ENCODE results near the gene USP14. TPM values are rescaled to one million over a fixed set of nuclear protein-coding genes. Genes with fewer than 3 reads are reported as not detected.
"Not testable (repeated sequence)": the region's sequence is repeated elsewhere in the genome, so short reads cannot be mapped to it uniquely, and the experiment has no call there.

The USP14 gene
- total RNA-seq, 1 experiment from 2014 or later, result 56.1 TPM

DNA sequence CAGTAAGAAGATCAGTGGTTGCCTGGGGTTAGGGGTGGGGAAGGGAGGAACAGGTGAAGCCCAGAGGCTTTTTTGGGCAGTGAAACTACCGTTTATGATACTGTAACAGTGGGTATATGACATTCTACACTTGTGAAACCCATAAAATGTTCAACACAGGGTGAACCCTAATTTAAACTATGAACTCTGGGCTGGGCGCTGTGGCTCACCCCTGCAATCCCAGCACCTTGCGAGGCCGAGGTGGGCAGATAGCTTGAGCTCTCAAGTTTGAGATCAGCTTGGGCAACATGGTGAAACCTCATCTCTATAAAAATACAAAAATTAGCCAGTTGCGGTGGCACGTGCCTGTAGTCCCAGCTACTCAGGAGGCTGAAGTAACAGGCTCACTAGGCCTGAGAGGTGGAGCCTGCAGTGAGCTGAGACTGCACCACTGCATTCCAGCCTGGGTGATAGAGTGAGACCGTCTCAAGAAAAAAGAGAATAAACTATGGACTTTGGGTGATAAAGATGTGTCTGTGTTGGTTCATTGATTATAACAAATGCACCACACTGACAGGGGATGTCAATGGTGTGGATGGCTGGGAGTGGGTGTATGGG, 17.6 kb upstream of the USP14 start:
- no peak overlapping the region for H3K9ac ChIP-seq (ENCODE audit: low read length)
- no peak overlapping the region for H3K4me3 ChIP-seq (replicated peaks in 1 of 2; ENCODE audit: low read depth in 1 of 2, low read length in 2 of 2)
- no TSS peak for BruUV-seq (replicated peaks)
- no peak for ATAC-seq
- H3K79me2 ChIP-seq (ENCODE audit: insufficient read depth, low read length), result no peaks in the 10 kb centered on the region
- RAD21 ChIA-PET (ENCODE audit: low non-redundant PET in 1 of 2, low total read pairs in 2 of 2, uncharacterized antibody in 2 of 2, unreplicated experiment in 2 of 2), result no interaction called here
- CTCF ChIA-PET, result no interaction called here
- H4K20me1 ChIP-seq (ENCODE audit: insufficient read depth), result no peaks in the 10 kb centered on the region
- no peak overlapping the region for H3K4me2 ChIP-seq (ENCODE audit: low read length)
- intact Hi-C loops (cut with micrococcal nuclease), result no loop called here
- H3K9me3 ChIP-seq (ENCODE audit: control insufficient read depth in 1 of 2, insufficient read depth in 1 of 2, low read depth in 1 of 2, low read length in 2 of 2), result no peaks in the 10 kb centered on the region
- no peaks in the 10 kb centered on the region for H3K4me1 ChIP-seq (ENCODE audit: control insufficient read depth in 1 of 2, insufficient read depth in 2 of 2, low read length in 2 of 2)
- H3K27me3 ChIP-seq (ENCODE audit: insufficient read depth, low read length), result no peaks in the 10 kb centered on the region
- no peaks in the 10 kb centered on the region for H3K36me3 ChIP-seq (ENCODE audit: control insufficient read depth in 1 of 2, insufficient read depth in 2 of 2, low read length in 2 of 2)
- no peaks in the 10 kb centered on the region for H3K9me2 ChIP-seq (ENCODE audit: insufficient read depth)
- TF ChIP-seq CBX3 (IDR thresholded peaks at IDR 0.05; ENCODE audit: low read depth) (no peak), SP1 (IDR thresholded peaks at IDR 0.05; ENCODE audit: low read depth) (no peak), POLR2AphosphoS5 (IDR thresholded peaks at IDR 0.05; ENCODE audit: low read depth, low read length) (no peak), ZNF274 (IDR thresholded peaks at IDR 0.05; ENCODE audit: low read depth, low read length) (no peak), JUND (IDR thresholded peaks at IDR 0.05) (no peak), SIN3A (IDR thresholded peaks at IDR 0.05; ENCODE audit: low read depth) (no peak), TCF7L2 (IDR thresholded peaks at IDR 0.05; ENCODE audit: borderline replicate concordance, extremely low read depth, insufficient read depth, insufficient read length) (no peak), SRF (IDR thresholded peaks at IDR 0.05; ENCODE audit: low read depth) (no peak), ELF1 (IDR thresholded peaks at IDR 0.05; ENCODE audit: borderline replicate concordance, low read depth) (no peak), FOSL1 (IDR thresholded peaks at IDR 0.05; ENCODE audit: low read depth) (no peak), ZFX (IDR thresholded peaks at IDR 0.05) (no peak), YY1 (IDR thresholded peaks at IDR 0.05; ENCODE audit: extremely low read depth, insufficient replicate concordance, low read depth, low read length) (no peak), EGR1 (IDR thresholded peaks at IDR 0.05; ENCODE audit: low read depth) (no peak), POLR2A (IDR thresholded peaks at IDR 0.05; ENCODE audit: borderline replicate concordance, extremely low read depth, insufficient read depth, insufficient read length) (no peak), EZH2phosphoT487 (IDR thresholded peaks at IDR 0.05; ENCODE audit: borderline replicate concordance) (no peak), CEBPB (IDR thresholded peaks at IDR 0.05; ENCODE audit: low read depth) (no peak)
- TF ChIP-seq, protein P1, sequence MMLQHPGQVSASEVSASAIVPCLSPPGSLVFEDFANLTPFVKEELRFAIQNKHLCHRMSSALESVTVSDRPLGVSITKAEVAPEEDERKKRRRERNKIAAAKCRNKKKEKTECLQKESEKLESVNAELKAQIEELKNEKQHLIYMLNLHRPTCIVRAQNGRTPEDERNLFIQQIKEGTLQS (IDR thresholded peaks at IDR 0.05), result no peak
- TF ChIP-seq, protein P2, sequence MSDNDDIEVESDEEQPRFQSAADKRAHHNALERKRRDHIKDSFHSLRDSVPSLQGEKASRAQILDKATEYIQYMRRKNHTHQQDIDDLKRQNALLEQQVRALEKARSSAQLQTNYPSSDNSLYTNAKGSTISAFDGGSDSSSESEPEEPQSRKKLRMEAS (IDR thresholded peaks at IDR 0.05), result no peak
- TF ChIP-seq, protein P3, sequence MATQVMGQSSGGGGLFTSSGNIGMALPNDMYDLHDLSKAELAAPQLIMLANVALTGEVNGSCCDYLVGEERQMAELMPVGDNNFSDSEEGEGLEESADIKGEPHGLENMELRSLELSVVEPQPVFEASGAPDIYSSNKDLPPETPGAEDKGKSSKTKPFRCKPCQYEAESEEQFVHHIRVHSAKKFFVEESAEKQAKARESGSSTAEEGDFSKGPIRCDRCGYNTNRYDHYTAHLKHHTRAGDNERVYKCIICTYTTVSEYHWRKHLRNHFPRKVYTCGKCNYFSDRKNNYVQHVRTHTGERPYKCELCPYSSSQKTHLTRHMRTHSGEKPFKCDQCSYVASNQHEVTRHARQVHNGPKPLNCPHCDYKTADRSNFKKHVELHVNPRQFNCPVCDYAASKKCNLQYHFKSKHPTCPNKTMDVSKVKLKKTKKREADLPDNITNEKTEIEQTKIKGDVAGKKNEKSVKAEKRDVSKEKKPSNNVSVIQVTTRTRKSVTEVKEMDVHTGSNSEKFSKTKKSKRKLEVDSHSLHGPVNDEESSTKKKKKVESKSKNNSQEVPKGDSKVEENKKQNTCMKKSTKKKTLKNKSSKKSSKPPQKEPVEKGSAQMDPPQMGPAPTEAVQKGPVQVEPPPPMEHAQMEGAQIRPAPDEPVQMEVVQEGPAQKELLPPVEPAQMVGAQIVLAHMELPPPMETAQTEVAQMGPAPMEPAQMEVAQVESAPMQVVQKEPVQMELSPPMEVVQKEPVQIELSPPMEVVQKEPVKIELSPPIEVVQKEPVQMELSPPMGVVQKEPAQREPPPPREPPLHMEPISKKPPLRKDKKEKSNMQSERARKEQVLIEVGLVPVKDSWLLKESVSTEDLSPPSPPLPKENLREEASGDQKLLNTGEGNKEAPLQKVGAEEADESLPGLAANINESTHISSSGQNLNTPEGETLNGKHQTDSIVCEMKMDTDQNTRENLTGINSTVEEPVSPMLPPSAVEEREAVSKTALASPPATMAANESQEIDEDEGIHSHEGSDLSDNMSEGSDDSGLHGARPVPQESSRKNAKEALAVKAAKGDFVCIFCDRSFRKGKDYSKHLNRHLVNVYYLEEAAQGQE (IDR thresholded peaks at IDR 0.05; ENCODE audit: low read depth), result no peak
- no peak overlapping the region for H3K27ac ChIP-seq (ENCODE audit: low read depth, low read length)
- POLR2A ChIA-PET, result no interaction called here
- no peak overlapping the region for H2AFZ ChIP-seq (ENCODE audit: low read depth, low read length, poor library complexity, severe bottlenecking)
- no peak for DNase-seq (ENCODE audit: low read depth, low spot score)

DNA sequence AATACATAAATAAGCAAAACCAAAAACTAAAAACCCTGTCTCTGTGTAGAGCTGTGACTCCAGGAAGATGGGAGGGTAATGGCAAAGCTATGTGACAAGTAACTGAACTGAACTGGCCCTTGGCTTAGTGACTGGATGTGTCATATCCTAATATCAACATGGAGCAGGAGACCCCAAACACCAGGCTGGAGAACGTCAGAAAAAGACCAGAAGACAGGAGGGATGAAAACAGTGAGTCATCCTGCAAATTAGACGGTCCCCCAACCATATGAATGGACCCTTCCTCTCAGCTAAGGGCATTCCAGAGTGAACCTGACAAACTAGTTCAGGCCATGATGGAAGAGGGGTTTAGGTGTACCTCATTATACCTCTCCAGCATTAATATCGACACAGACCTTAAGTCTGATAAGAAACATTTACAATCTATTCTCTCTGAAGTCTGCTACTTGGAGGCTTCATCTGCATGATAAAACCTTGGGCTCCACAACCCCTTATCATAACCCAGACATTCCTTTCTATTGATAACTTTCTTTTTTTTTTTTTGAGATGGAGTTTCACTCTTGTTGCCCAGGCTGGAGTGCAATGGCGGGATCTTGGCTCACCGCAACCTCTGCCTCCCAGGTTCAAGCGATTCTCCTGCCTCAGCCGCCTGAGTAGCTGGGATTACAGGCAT, 15.6 kb upstream of the USP14 start:
- H3K79me2 ChIP-seq (ENCODE audit: insufficient read depth, low read length); RAD21 ChIA-PET (ENCODE audit: low non-redundant PET in 1 of 2, low total read pairs in 2 of 2, uncharacterized antibody in 2 of 2, unreplicated experiment in 2 of 2); H3K4me3 ChIP-seq (replicated peaks in 1 of 2; ENCODE audit: low read depth in 1 of 2, low read length in 2 of 2); H4K20me1 ChIP-seq (ENCODE audit: insufficient read depth); POLR2A ChIA-PET; ATAC-seq; CTCF ChIA-PET; H3K4me2 ChIP-seq (ENCODE audit: low read length); H3K9ac ChIP-seq (ENCODE audit: low read length); intact Hi-C loops (cut with micrococcal nuclease); H3K27ac ChIP-seq (ENCODE audit: low read depth, low read length); DNase-seq (ENCODE audit: low read depth, low spot score); H3K4me1 ChIP-seq (ENCODE audit: control insufficient read depth in 1 of 2, insufficient read depth in 2 of 2, low read length in 2 of 2); H3K36me3 ChIP-seq (ENCODE audit: control insufficient read depth in 1 of 2, insufficient read depth in 2 of 2, low read length in 2 of 2); H3K9me2 ChIP-seq (ENCODE audit: insufficient read depth); BruUV-seq (replicated peaks); H2AFZ ChIP-seq (ENCODE audit: low read depth, low read length, poor library complexity, severe bottlenecking); H3K9me3 ChIP-seq (ENCODE audit: control insufficient read depth in 1 of 2, insufficient read depth in 1 of 2, low read depth in 1 of 2, low read length in 2 of 2); H3K27me3 ChIP-seq (ENCODE audit: insufficient read depth, low read length): not testable (repeated sequence)
